ENCODE data around the gene RXFP1.

RXFP1 gene

GRCh38 chr4:158688813-158689212, 167.1 kb downstream of the RXFP1 start:
- TF ChIP-seq CTCF (IDR thresholded peaks at IDR 0.05; ENCODE audit: insufficient read depth, low read length, poor library complexity, severe bottlenecking) (no peak), EZH2phosphoT487 (conservative IDR thresholded peaks at IDR 0.05; ENCODE audit: low read length) (no peak)
- Histone ChIP-seq H3K36me3 (ENCODE audit: low read length) (no peaks in the 10 kb centered on the region), H3F3A (ENCODE audit: insufficient read depth) (no peaks in the 10 kb centered on the region), H3K4me2 (ENCODE audit: low read depth, low read length, poor library complexity, severe bottlenecking) (no peak overlapping the region), H3K27me3 (ENCODE audit: low read length) (no peaks in the 10 kb centered on the region), H3K9me3 (ENCODE audit: insufficient read depth, low read length) (no peaks in the 10 kb centered on the region), H3K9me2 (replicated peaks; ENCODE audit: insufficient read depth, low read length) (no peaks in the 10 kb centered on the region), H3K27ac (ENCODE audit: low read depth, low read length) (no peak overlapping the region), H3K4me3 (ENCODE audit: insufficient read depth, low read length, poor library complexity, severe bottlenecking) (no peak overlapping the region), H4K20me1 (ENCODE audit: low read depth, low read length) (no peaks in the 10 kb centered on the region), H3K79me2 (ENCODE audit: insufficient read depth, low read length) (no peaks in the 10 kb centered on the region), H2AFZ (ENCODE audit: low read depth, low read length, severe bottlenecking) (no peak overlapping the region), H3K9ac (ENCODE audit: low read length) (no peak overlapping the region)

Data from SU-DHL-6 (cell line).